ENCODE measurements around the gene FOSL2. TPM values are rescaled to one million over a fixed set of nuclear protein-coding genes. Genes with fewer than 3 reads are reported as not detected.
A peak's percentile ranks its signal among the peaks of the same experiment; 100 is the strongest.

FOSL2 gene
- total RNA-seq, 1 experiment from 2014 or later: 141 TPM

- Mint-ChIP-seq H3K4me1 (ENCODE audit: insufficient read depth, unreplicated experiment) (peaks cover 43% of the 10 kb centered on the region), H3K36me3 (ENCODE audit: insufficient read depth, unreplicated experiment) (no peaks in the 10 kb centered on the region), H3K4me3 (ENCODE audit: unreplicated experiment) (peak overlapping the region; percentile 41), H3K27me3 (ENCODE audit: insufficient read depth, unreplicated experiment) (no peaks in the 10 kb centered on the region), H3K27ac (ENCODE audit: low read depth, unreplicated experiment) (peak overlapping the region; percentile 94), H3K9me3 (ENCODE audit: unreplicated experiment) (no peaks in the 10 kb centered on the region)
- peak; percentile 60 for DNase-seq (ENCODE audit: unreplicated experiment)
- no peak for TF ChIP-seq CTCF (IDR thresholded peaks at IDR 0.05; ENCODE audit: unreplicated experiment)
- ChIA-PET CTCF (interaction anchor here (0.6 to 1.5 kb wide), 7 partner anchors 10 to 746 kb away, joined by 3 to 5 read pairs (median 3); no protein-coding TSS in a partner anchor), POLR2A (interaction anchor here (0.5 to 7.9 kb wide), 10 partner anchors 13 to 468 kb away, joined by 3 to 93 read pairs (median 3); no protein-coding TSS in a partner anchor)
- intact Hi-C loops (cut with micrococcal nuclease): loop anchor here (5.0 kb wide), 1 partner anchor 492 kb away; no protein-coding TSS in a partner anchor
- no TSS peak for BruUV-seq (replicated peaks)
Measured at GRCh38 chr2:28449488-28450395, 57.1 kb downstream of the FOSL2 start.

- no TSS peak for BruUV-seq (replicated peaks)
- POLR2A ChIA-PET: interaction anchor here (3.2 to 7.9 kb wide), 2 partner anchors 14 to 28 kb away, joined by 12 to 93 read pairs; no protein-coding TSS in a partner anchor
- no peak for TF ChIP-seq CTCF (IDR thresholded peaks at IDR 0.05; ENCODE audit: unreplicated experiment)
- CTCF ChIA-PET: interaction anchor here (1.4 kb wide), 1 partner anchor 747 kb away, joined by 5 read pairs; no protein-coding TSS in a partner anchor
- peaks cover 34% of the 10 kb centered on the region for H3K4me1 Mint-ChIP-seq (ENCODE audit: insufficient read depth, unreplicated experiment)
- no peaks in the 10 kb centered on the region for H3K9me3 Mint-ChIP-seq (ENCODE audit: unreplicated experiment)
- no peaks in the 10 kb centered on the region for H3K27me3 Mint-ChIP-seq (ENCODE audit: insufficient read depth, unreplicated experiment)
- intact Hi-C loops (cut with micrococcal nuclease): no loop called here
- H3K27ac Mint-ChIP-seq (ENCODE audit: low read depth, unreplicated experiment): no peak overlapping the region
- no peak overlapping the region for H3K4me3 Mint-ChIP-seq (ENCODE audit: unreplicated experiment)
- H3K36me3 Mint-ChIP-seq (ENCODE audit: insufficient read depth, unreplicated experiment): no peaks in the 10 kb centered on the region
- DNase-seq (ENCODE audit: unreplicated experiment): no peak
Measured at GRCh38 chr2:28450901-28451565, 58.4 kb downstream of the FOSL2 start.

DNA sequence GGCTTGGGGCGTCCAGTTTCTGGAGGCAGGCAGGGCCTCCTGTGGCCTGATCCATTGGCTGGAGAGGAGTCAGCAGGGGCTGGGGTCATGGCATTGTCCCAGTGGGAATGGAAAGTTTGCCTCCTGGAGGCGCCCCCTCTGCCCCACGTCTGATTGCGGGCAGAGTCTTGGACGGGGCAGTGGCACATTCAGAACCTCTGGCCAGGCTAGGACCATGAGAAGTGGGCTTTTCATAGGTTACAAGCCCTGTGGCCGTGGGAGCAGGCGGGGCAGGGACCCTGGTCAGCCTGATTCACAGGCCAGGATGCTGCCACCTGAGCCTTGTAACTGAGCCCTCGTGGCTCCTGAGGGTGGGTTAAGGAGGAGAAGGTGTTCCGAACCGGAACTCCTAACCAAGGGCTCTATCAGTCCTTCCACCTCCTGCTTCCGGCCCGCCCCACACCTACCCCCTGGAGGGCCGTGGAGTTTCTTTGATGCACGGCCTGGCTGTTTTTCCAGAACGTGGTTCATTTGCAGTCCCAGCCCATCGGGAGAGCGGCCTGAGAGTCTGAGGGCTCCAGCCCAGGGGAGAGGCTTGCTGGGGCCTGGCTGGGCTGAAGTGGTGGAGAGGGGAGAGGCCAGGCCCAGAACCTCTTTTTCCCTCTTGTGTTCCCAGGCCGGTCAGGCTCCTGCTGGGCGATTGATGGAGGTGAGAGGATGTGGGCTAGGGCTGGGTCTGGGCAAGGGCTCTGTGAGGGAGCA lies 59.3 kb downstream of the FOSL2 start:
- Mint-ChIP-seq H3K27me3 (ENCODE audit: insufficient read depth, unreplicated experiment) (no peaks in the 10 kb centered on the region), H3K9me3 (ENCODE audit: unreplicated experiment) (no peaks in the 10 kb centered on the region), H3K27ac (ENCODE audit: low read depth, unreplicated experiment) (no peak overlapping the region), H3K4me1 (ENCODE audit: insufficient read depth, unreplicated experiment) (peaks cover 31% of the 10 kb centered on the region), H3K4me3 (ENCODE audit: unreplicated experiment) (no peak overlapping the region), H3K36me3 (ENCODE audit: insufficient read depth, unreplicated experiment) (no peaks in the 10 kb centered on the region)
- ChIA-PET CTCF (interaction anchor here (0.5 to 1.3 kb wide), 7 partner anchors 23 to 174 kb away, joined by 3 to 5 read pairs (median 3); no protein-coding TSS in a partner anchor), POLR2A (interaction anchor here (0.6 to 1.3 kb wide), 2 partner anchors 29 to 38 kb away, joined by 3 to 7 read pairs; no protein-coding TSS in a partner anchor)
- no TSS peak for BruUV-seq (replicated peaks)
- intact Hi-C loops (cut with micrococcal nuclease): loop anchor here (1.0 to 2.0 kb wide), 4 partner anchors 45 to 749 kb away; no protein-coding TSS in a partner anchor
- DNase-seq (ENCODE audit: unreplicated experiment): no peak
- TF ChIP-seq CTCF (IDR thresholded peaks at IDR 0.05; ENCODE audit: unreplicated experiment): no peak

Data from MCF 10A (cell line).